ENCODE measurements around the gene MCF2L. TPM values are rescaled to one million over a fixed set of nuclear protein-coding genes. Genes with fewer than 3 reads are reported as not detected.

Gene MCF2L
- total RNA-seq, 1 experiment from 2014 or later, result 22.1 TPM

DNA sequence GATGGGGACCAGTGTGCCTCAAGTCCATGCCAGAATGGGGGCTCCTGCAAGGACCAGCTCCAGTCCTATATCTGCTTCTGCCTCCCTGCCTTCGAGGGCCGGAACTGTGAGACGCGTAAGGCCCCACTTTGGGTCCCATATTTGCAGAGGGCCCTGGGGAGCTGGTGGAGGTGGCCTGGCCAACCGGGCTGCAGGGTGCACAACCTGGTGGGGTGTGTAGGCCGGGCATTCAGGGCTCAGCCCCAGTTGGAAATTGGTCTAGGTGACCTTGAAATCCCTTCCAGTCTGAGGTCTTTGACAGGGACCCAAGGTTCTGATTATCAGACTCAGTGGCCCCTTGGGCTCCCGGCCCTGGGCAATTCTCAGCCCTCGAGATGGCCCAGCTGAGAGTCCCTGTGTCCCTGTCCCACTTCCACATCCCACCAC is 144.8 kb downstream of the MCF2L start:
- ChIA-PET CTCF (no interaction called here), POLR2A (no interaction called here)
- peaks cover 7% of the 10 kb centered on the region for H3K36me3 Mint-ChIP-seq (ENCODE audit: insufficient read depth, unreplicated experiment)
- Histone ChIP-seq H3K9me3 (peaks cover 8% of the 10 kb centered on the region; the same call in 1 of the 2 replicates), H3K4me1 (peaks cover 8% of the 10 kb centered on the region), H3K27me3 (replicated peaks; ENCODE audit: control insufficient read depth, insufficient read depth, low read length) (no peaks in the 10 kb centered on the region), H3K4me3 (ENCODE audit: low read depth, low read length) (no peak overlapping the region), H3K36me3 (ENCODE audit: control insufficient read depth, insufficient read depth, low read length) (no peaks in the 10 kb centered on the region)
- TF ChIP-seq, protein P1, sequence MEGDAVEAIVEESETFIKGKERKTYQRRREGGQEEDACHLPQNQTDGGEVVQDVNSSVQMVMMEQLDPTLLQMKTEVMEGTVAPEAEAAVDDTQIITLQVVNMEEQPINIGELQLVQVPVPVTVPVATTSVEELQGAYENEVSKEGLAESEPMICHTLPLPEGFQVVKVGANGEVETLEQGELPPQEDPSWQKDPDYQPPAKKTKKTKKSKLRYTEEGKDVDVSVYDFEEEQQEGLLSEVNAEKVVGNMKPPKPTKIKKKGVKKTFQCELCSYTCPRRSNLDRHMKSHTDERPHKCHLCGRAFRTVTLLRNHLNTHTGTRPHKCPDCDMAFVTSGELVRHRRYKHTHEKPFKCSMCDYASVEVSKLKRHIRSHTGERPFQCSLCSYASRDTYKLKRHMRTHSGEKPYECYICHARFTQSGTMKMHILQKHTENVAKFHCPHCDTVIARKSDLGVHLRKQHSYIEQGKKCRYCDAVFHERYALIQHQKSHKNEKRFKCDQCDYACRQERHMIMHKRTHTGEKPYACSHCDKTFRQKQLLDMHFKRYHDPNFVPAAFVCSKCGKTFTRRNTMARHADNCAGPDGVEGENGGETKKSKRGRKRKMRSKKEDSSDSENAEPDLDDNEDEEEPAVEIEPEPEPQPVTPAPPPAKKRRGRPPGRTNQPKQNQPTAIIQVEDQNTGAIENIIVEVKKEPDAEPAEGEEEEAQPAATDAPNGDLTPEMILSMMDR (IDR thresholded peaks at IDR 0.05; ENCODE audit: insufficient read depth in 1 of 2, low read depth in 1 of 2, low read length in 1 of 2, severe bottlenecking in 1 of 2, unreplicated experiment in 1 of 2), result no peak
- intact Hi-C loops (cut with micrococcal nuclease; ENCODE audit: unreplicated experiment), result no loop called here
- H3K27me3 Mint-ChIP-seq (ENCODE audit: insufficient read depth, unreplicated experiment), result no peaks in the 10 kb centered on the region
- DNase-seq, result no peak
- no TSS peak for BruUV-seq (replicated peaks)
- no peak overlapping the region for H3K27ac Mint-ChIP-seq (ENCODE audit: unreplicated experiment)
- no peaks in the 10 kb centered on the region for H3K9me3 Mint-ChIP-seq (ENCODE audit: unreplicated experiment)
- H3K4me3 Mint-ChIP-seq (ENCODE audit: unreplicated experiment), result no peak overlapping the region
- no peaks in the 10 kb centered on the region for H3K4me1 Mint-ChIP-seq (ENCODE audit: low read depth, unreplicated experiment)

DNA sequence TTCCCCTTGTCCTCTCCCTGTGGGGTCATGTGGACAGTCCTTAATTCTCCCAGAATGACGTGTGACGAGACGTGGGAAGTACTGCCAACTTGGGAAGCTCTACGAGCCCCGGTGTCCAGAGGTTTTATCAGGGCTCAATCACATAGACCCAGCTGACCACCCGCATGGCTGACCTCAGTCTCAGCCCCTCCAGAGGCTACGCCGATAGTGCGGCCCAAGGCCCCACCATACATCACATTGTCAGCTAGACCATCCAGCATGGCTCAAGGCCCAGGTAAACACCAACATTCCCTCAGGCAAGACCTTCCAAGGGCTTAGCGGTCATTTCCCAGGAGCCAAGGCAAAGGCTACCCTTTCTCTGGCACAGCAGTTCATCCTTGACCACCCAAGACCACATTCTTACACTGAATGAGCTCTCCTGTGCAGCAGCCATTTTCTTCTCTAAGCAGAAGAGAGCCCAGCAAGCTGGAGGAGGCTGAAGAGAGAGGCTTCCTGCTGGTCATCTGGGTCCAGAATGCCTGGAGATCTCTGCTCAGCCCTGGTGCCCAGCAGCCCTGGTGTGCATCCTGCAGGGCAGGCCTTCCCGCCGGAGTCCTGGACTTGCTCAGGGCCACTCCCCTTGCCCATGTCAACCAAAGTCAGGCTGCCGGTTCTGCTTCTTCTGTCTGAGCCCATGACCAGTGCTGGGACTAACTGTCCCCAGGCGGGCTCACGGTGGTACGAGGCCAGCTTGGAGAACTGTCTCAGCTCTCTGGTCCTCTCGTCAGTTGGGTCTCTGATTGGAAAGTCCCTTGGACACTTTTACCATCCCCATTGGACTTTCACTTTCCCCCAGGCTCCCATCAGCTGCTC is 145.7 kb downstream of the MCF2L start:
- peak in 1 of 2 experiments; percentile 35 for DNase-seq
- Mint-ChIP-seq H3K27ac (ENCODE audit: unreplicated experiment) (no peak overlapping the region), H3K27me3 (ENCODE audit: insufficient read depth, unreplicated experiment) (no peaks in the 10 kb centered on the region), H3K36me3 (ENCODE audit: insufficient read depth, unreplicated experiment) (no peaks in the 10 kb centered on the region), H3K4me3 (ENCODE audit: unreplicated experiment) (no peak overlapping the region), H3K4me1 (ENCODE audit: low read depth, unreplicated experiment) (no peaks in the 10 kb centered on the region), H3K9me3 (ENCODE audit: unreplicated experiment) (no peaks in the 10 kb centered on the region)
- Histone ChIP-seq H3K4me1 (peaks cover 8% of the 10 kb centered on the region), H3K4me3 (ENCODE audit: low read depth, low read length) (no peak overlapping the region), H3K9me3 (peaks cover 3% of the 10 kb centered on the region; the same call in 1 of the 2 replicates), H3K36me3 (ENCODE audit: control insufficient read depth, insufficient read depth, low read length) (no peaks in the 10 kb centered on the region), H3K27me3 (replicated peaks; ENCODE audit: control insufficient read depth, insufficient read depth, low read length) (no peaks in the 10 kb centered on the region)
- intact Hi-C loops (cut with micrococcal nuclease; ENCODE audit: unreplicated experiment), result no loop called here
- no TSS peak for BruUV-seq (replicated peaks)
- TF ChIP-seq, protein P1 (IDR thresholded peaks at IDR 0.05; ENCODE audit: insufficient read depth in 1 of 2, low read depth in 1 of 2, low read length in 1 of 2, severe bottlenecking in 1 of 2, unreplicated experiment in 1 of 2), result no peak
- ChIA-PET CTCF (no interaction called here), POLR2A (no interaction called here)

DNA sequence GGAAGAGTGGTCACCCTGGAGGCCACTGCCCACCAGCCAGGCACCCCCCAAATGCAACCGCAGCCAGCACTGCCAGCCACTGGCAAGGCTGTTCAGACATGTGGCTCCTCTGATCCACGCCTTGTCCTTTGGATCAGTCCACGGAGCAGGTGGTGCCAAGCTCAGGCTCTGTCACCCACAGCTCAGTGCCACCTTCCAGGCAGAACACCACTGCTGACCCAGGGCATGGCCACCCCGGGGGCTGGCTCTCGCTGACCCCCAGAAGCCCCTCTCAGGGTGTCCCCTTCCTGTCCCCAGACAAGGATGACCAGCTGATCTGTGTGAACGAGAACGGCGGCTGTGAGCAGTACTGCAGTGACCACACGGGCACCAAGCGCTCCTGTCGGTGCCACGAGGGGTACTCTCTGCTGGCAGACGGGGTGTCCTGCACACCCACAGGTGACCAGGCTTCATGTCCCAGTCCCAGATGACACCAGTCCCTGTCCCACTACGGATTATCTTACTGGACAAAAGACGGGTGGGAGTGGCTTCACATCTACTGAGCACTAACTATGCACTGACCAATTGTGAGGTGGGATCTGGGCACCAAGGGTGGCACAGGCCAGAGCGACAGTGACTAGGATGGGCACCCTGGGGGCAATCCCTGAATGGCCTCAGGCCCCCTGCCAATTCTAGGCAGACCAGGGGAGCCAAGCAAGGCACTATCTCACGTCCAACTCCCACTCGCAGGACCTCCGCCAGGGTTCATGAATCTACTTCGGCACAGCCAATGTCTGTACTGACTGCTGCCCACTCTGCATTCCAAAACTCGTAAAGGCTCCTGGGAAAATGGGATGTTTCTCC is 146.6 kb downstream of the MCF2L start:
- POLR2A ChIA-PET, result no interaction called here
- no TSS peak for BruUV-seq (replicated peaks)

More for the DNA sequence above, 146.6 kb downstream of the MCF2L start:
- intact Hi-C loops (cut with micrococcal nuclease; ENCODE audit: unreplicated experiment), result no loop called here
- Mint-ChIP-seq H3K4me1 (ENCODE audit: low read depth, unreplicated experiment) (no peaks in the 10 kb centered on the region), H3K4me3 (ENCODE audit: unreplicated experiment) (no peak overlapping the region), H3K9me3 (ENCODE audit: unreplicated experiment) (no peaks in the 10 kb centered on the region), H3K27me3 (ENCODE audit: insufficient read depth, unreplicated experiment) (no peaks in the 10 kb centered on the region), H3K27ac (ENCODE audit: unreplicated experiment) (no peak overlapping the region), H3K36me3 (ENCODE audit: insufficient read depth, unreplicated experiment) (no peaks in the 10 kb centered on the region)
- Histone ChIP-seq H3K27me3 (replicated peaks; ENCODE audit: control insufficient read depth, insufficient read depth, low read length) (no peaks in the 10 kb centered on the region), H3K4me1 (peaks cover 8% of the 10 kb centered on the region), H3K36me3 (ENCODE audit: control insufficient read depth, insufficient read depth, low read length) (no peaks in the 10 kb centered on the region), H3K4me3 (ENCODE audit: low read depth, low read length) (no peak overlapping the region), H3K9me3 (no peaks in the 10 kb centered on the region; the same call in 1 of the 2 replicates)
- TF ChIP-seq, protein P1 (IDR thresholded peaks at IDR 0.05; ENCODE audit: insufficient read depth in 1 of 2, low read depth in 1 of 2, low read length in 1 of 2, severe bottlenecking in 1 of 2, unreplicated experiment in 1 of 2), result no peak
- DNase-seq, result no peak
- CTCF ChIA-PET, result no interaction called here

Measured in Caco-2 (cell line).